GM04504 (cell line): Measurements from ENCODE around the gene JUP.

Experiments
- DNase-seq: peaks from one replicate; pipeline ENCODE4 v3.0.0-alpha.2; 2012; ENCODE audit warnings: low read depth

Gene JUP

GRCh38 chr17:41758601-41759000 lies 27.9 kb downstream of the JUP start:
- no peak for DNase-seq

GRCh38 chr17:41754066-41754465 lies 32.4 kb downstream of the JUP start:
- DNase-seq: no peak

GRCh38 chr17:41751288-41751687 lies 35.2 kb downstream of the JUP start:
- DNase-seq: no peak

- DNase-seq: no peak
These were observed 35.6 kb downstream of the JUP start for GRCh38 chr17:41750862-41751261.

GRCh38 chr17:41748275-41748674 lies 38.2 kb downstream of the JUP start:
- DNase-seq: no peak

- no peak for DNase-seq
These were observed 44.8 kb downstream of the JUP start for GRCh38 chr17:41741709-41742108.

- no peak for DNase-seq
These were observed 46.0 kb downstream of the JUP start for GRCh38 chr17:41740506-41740905.

- peak; percentile 29 for DNase-seq
These were observed 46.7 kb downstream of the JUP start for GRCh38 chr17:41739661-41740352.

GRCh38 chr17:41738801-41739112 lies 47.8 kb downstream of the JUP start:
- DNase-seq: no peak

GRCh38 chr17:41738077-41738800 lies 48.3 kb downstream of the JUP start:
- peak; percentile 39 for DNase-seq

- DNase-seq: no peak
These were observed 48.9 kb downstream of the JUP start for GRCh38 chr17:41737680-41738023.

- DNase-seq: no peak
These were observed 49.4 kb downstream of the JUP start for GRCh38 chr17:41736983-41737679.

- DNase-seq: no peak
These were observed 50.8 kb downstream of the JUP start for GRCh38 chr17:41735744-41736143.

- no peak for DNase-seq
These were observed 51.6 kb downstream of the JUP start for GRCh38 chr17:41734949-41735313.

- DNase-seq: no peak
These were observed 52.2 kb downstream of the JUP start, which contains the start of gene HAP1 for GRCh38 chr17:41734139-41734948. Gene HAP1, minus strand, starts transcription at chr17:41734643. Its CDS starts 9 bp downstream, at chr17:41734634.

GRCh38 chr17:41733348-41734138 lies 53.0 kb downstream of the JUP start:
- no peak for DNase-seq

- DNase-seq: no peak
These were observed 54.7 kb downstream of the JUP start for GRCh38 chr17:41731836-41732235.

GRCh38 chr17:41730479-41730878 lies 56.0 kb downstream of the JUP start:
- DNase-seq: no peak

- DNase-seq: no peak
These were observed 58.5 kb downstream of the JUP start for GRCh38 chr17:41728056-41728455.

GRCh38 chr17:41725134-41725533 lies 61.4 kb downstream of the JUP start:
- DNase-seq: no peak

GRCh38 chr17:41724476-41725050 lies 61.9 kb downstream of the JUP start:
- DNase-seq: no peak
